Spinal cord (tissue), 10 donors: ENCODE measurements around the gene R3HDM2. TPM values are rescaled to one million over a fixed set of nuclear protein-coding genes. Genes with fewer than 3 reads are reported as not detected.
"Not testable (repeated sequence)": the region's sequence is repeated elsewhere in the genome, so short reads cannot be mapped to it uniquely, and the experiment has no call there.

Experiments
- DNase-seq, 6 donors: peaks; one replicate each; pipeline versions ENCODE4 v3.0.0 to v3.0.0-alpha.2; 2013 to 2015; ENCODE audit warnings: low spot score in 6 of 6, low read depth in 4 of 6
- H3K27ac ChIP-seq: one replicate; pipeline ENCODE4 v1.5.1; 2013; ENCODE audit warnings: low read depth, low read length, control low read depth
- H3K27me3 ChIP-seq: one replicate; pipeline ENCODE4 v1.6.1; 2013; ENCODE audit warnings: low read length; ENCODE audit not compliant: control insufficient read depth, insufficient read depth
- H3K36me3 ChIP-seq: one replicate; pipeline ENCODE4 v1.6.1; 2013; ENCODE audit warnings: low read length; ENCODE audit not compliant: control insufficient read depth, insufficient read depth
- H3K4me1 ChIP-seq: one replicate; pipeline ENCODE4 v1.6.1; 2013; ENCODE audit warnings: low read length; ENCODE audit not compliant: control insufficient read depth, insufficient read depth
- H3K4me3 ChIP-seq: one replicate; pipeline ENCODE4 v1.5.1; 2013; ENCODE audit warnings: low read depth, low read length, control low read depth
- H3K9me3 ChIP-seq: one replicate; pipeline ENCODE4 v1.6.1; 2013; ENCODE audit warnings: low read length; ENCODE audit not compliant: control insufficient read depth, insufficient read depth
- WGBS: methylation state at CpG from one replicate; pipeline ENCODE4 v1.1.5; 2013; ENCODE audit warnings: missing lambda C conversion rate; ENCODE audit not compliant: insufficient coverage; 5-methylcytosine and 5-hydroxymethylcytosine counted together
- polyA plus RNA-seq, 2 donors: library from polyadenylated mRNA; unstranded; fragments of 120-200 nt; gene quantifications; one replicate each; pipeline ENCODE4 v1.2.1, GENCODE V29; 2013; ENCODE audit not compliant: insufficient read length in 2 of 2
- total RNA-seq, 2 donors: library from RNA; depleted of rRNA in 1 of 2; stranded (reverse); fragments of 120-200 nt in 1 of 2; fragments of >200 nt in 1 of 2; gene quantifications; one replicate each; pipeline versions ENCODE4 v1.2.3 to v1.2.4, GENCODE V29; 2013 to 2014
- donor health status: healthy.

The R3HDM2 gene
- total and polyA plus RNA-seq, 4 donors, result 42.7 to 98.2 (median 65.1) TPM

DNA sequence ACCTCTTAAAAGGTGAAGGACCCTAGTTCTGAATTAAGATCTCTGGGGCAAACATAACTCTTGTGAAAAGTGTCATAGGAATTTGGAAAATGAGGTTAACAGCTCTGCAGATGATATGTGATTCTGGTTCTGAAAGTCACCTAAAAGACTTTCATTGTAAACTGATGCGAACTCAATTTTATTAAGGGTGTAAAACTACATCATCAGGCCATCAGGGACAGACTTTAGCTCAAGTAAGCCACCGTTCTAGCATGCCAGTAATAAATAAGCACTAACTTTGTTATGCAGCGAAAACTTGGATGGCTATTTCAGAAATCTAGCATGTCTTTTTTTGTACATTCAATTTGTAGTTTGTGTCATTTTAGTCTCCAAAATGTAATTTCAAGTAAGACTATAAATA, 61.6 kb downstream of the R3HDM2 start:
- H3K9me3 ChIP-seq, result peaks cover 6% of the 10 kb centered on the region
- WGBS, result no CpG with 5 or more reads among the region's 3 CpGs
- no peak for DNase-seq

DNA sequence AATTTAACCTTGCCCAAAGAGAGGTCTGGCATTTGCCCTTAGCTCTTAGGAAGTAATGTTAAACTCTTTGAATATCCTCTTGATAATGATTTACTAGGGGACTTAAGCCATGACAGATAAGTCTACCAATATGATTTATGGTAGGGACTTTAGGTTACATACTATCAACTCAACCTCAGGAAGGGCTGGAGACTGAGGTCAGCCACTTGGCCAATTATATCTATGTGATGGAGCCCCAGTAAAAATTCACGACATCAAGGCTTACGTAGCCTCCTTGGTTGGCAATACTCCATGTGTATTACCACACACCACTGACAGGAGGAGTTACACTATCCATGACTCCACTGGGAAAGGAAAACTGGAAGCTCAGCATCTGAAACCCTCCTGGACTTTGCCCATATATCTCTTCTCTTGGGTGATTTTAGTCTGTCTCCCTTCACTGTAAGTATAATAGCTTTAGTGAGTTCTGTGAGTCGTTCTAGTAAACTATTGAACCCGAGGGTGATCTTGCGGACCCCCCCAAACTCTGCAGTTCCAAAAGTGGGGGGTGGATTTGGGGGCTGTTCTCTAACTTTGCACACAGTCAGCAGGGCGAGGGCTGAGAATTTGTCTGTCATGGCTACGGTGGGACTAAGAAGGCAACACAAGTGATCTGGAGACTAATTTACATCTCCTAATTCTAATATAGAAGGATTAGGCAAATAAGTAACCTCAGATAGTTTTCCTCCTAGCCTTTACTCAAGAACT, 62.3 kb downstream of the R3HDM2 start:
- Histone ChIP-seq H3K4me3 (no peak overlapping the region), H3K9me3 (peaks cover 6% of the 10 kb centered on the region), H3K27me3 (no peaks in the 10 kb centered on the region), H3K4me1 (no peaks in the 10 kb centered on the region), H3K36me3 (peaks cover 5% of the 10 kb centered on the region), H3K27ac (no peak overlapping the region)
- DNase-seq, result no peak
- no CpG with 5 or more reads among the region's 7 CpGs for WGBS

More for the DNA sequence above, 61.6 kb downstream of the R3HDM2 start:
- no peak overlapping the region for H3K4me3 ChIP-seq
- no peaks in the 10 kb centered on the region for H3K4me1 ChIP-seq
- no peak overlapping the region for H3K27ac ChIP-seq
- peaks cover 4% of the 10 kb centered on the region for H3K36me3 ChIP-seq
- H3K27me3 ChIP-seq, result no peaks in the 10 kb centered on the region

DNA sequence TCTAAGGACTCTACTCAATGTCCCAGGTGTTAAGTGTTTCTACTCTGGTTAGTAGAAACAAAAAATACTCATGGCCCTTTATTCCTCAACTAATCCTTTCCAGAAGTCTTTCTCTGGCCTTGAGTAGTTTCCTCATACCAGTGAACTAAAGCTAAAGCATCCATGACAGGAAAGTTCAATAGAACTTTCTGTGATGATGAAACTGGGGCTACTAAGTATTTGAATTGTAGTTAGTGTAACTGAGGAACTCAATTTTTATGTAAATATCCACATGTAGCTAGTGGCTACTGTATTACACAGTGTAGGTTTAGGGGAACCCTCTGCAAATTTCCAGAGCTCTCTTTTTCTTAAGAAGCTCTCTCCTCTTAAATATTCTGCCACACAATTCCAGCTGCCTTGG, 63.7 kb downstream of the R3HDM2 start:
- no peak overlapping the region for H3K27ac ChIP-seq
- no peaks in the 10 kb centered on the region for H3K27me3 ChIP-seq
- H3K9me3 ChIP-seq, result peaks cover 6% of the 10 kb centered on the region
- no peak overlapping the region for H3K4me3 ChIP-seq
- no peaks in the 10 kb centered on the region for H3K4me1 ChIP-seq
- H3K36me3 ChIP-seq, result peaks cover 5% of the 10 kb centered on the region
- no peak for DNase-seq

DNA sequence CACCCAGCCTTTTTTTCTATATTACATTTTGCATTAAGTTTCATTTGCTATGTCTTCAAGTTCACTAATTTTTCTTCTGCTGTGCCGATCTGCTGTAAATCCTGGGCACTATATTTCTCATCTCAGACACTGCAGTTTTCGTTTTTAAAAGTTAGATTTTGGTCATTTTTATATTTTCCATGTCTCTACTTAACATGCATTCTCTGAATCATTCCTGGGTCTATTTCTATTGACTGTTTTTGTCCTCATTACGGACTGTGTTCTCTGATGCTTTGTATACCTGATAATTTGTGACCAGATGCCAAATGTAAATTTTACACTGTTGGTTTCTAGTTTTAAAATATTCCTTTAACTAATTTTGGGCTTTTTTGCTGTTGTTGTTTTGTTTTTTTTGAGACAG, 64.5 kb downstream of the R3HDM2 start:
- no peak for DNase-seq
- H3K27ac ChIP-seq, result no peak overlapping the region
- peaks cover 6% of the 10 kb centered on the region for H3K9me3 ChIP-seq
- H3K4me1 ChIP-seq, result no peaks in the 10 kb centered on the region
- peaks cover 5% of the 10 kb centered on the region for H3K36me3 ChIP-seq
- no CpG with 5 or more reads among the region's 3 CpGs for WGBS
- no peaks in the 10 kb centered on the region for H3K27me3 ChIP-seq
- no peak overlapping the region for H3K4me3 ChIP-seq

DNA sequence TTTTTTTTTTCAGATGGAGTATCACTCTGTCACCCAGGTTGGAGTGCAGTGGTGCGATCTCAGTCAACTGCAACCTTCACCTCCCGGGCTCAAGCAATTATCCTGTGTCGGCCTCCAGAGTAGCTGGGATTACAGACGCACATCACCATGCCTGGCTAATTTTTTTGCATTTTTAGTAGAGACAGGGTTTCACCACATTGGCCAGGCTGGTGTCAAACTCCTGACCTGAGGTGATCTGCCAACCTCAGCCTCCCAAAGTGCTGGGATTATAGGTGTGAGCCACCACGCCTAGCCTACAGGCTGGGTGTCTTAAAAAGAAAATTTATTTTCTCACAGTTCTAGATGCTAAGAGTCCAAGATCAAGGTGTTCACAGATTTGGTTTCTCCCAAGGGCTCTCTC, 66.7 kb downstream of the R3HDM2 start:
- H3K4me3 ChIP-seq, H3K27ac ChIP-seq, H3K27me3 ChIP-seq, H3K4me1 ChIP-seq, H3K9me3 ChIP-seq, DNase-seq: not testable (repeated sequence)
- peaks cover 11% of the 10 kb centered on the region for H3K36me3 ChIP-seq
- WGBS, result 90% methylated on average over 2 of the region's 5 CpGs

DNA sequence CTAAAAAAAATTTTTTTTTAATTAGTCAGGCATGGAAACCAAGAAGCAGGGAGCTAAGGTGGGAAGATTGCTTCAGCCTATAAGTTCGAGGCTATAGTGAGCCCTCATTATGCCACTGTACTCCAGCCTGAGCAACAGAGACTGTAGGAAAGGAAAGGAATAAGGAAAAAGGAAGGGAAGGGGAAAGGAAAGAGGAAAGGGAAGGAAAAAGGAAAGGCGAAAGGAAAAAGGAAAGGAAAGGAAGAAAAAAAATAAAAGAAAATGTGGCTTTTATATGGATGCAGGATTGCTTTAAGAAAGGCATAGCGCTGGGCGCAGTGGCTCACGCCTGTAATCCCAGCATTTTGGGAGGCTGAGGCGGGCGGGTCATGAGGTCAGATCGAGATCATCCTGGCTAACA, 70.4 kb downstream of the R3HDM2 start:
- Histone ChIP-seq H3K36me3 (peaks cover 14% of the 10 kb centered on the region), H3K4me1 (no peaks in the 10 kb centered on the region), H3K4me3 (no peak overlapping the region), H3K9me3 (no peaks in the 10 kb centered on the region), H3K27me3 (no peaks in the 10 kb centered on the region), H3K27ac (no peak overlapping the region)
- 100% methylated on average over 5 of the region's 8 CpGs for WGBS
- no peak for DNase-seq

DNA sequence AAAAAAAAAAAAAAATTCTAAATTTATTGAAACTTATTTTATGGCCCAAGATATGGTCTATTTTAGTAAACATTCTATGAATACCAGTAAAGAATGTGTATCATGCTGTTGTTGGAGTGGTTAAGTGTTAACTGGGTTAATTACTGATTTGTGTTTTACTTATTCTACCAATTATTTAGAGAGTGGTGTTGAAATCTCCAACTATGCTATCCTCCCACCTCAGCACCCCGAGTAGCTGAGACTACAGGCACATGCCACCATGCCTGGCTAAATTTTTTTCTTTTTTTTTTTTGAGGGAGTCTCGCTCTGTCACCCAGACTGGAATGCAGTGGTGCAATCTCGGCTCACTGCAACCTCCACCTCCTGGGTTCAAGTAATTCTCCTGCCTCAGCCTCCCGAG, 72.2 kb downstream of the R3HDM2 start:
- Histone ChIP-seq H3K4me1 (no peaks in the 10 kb centered on the region), H3K4me3 (no peak overlapping the region), H3K36me3 (peaks cover 8% of the 10 kb centered on the region), H3K27ac (no peak overlapping the region), H3K27me3 (no peaks in the 10 kb centered on the region), H3K9me3 (no peaks in the 10 kb centered on the region)
- DNase-seq, result no peak
- no CpG with 5 or more reads among the region's 4 CpGs for WGBS

DNA sequence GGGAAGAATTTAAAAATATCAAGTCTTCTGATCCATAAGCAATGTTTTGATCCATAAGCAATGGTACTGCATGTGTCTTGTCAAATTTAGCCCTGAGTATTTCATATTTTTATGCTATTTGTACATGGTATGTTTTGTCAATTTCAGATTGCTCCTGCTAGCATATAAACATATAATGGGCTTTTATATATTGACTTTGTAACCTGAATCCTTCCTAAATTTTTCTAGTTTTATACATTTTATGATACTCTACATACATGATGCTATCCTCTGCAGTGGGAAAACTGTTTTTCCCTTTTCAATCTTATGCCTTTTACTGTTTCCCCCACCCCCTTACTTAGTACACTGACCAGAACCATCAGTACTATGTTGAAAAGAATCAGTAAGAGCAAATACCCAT, 75.1 kb downstream of the R3HDM2 start:
- no peaks in the 10 kb centered on the region for H3K4me1 ChIP-seq
- no peaks in the 10 kb centered on the region for H3K9me3 ChIP-seq
- H3K27ac ChIP-seq, result no peak overlapping the region
- no peak for DNase-seq
- H3K27me3 ChIP-seq, result no peaks in the 10 kb centered on the region
- H3K36me3 ChIP-seq, result peaks cover 9% of the 10 kb centered on the region
- no peak overlapping the region for H3K4me3 ChIP-seq

DNA sequence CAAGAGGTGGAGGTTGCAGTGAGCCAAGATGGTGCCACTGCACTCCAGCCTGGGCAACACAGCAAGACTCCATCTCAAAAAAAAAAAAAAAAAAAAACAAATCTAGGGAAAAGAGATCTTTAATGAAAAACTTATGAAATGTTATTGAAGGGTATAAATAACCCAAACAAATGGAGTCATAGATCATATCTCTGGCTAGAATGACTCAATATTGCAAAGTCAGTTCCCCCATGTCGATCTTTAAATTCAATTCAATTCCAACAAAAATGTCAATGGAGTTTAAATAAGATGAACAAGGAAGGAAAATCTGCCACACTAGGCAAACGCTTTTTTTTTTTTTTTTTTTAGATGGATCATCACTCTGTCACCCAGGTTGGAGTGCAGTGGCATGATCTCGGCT, 78.7 kb downstream of the R3HDM2 start:
- no peak overlapping the region for H3K27ac ChIP-seq
- no peak for DNase-seq
- no peaks in the 10 kb centered on the region for H3K4me1 ChIP-seq
- no peak overlapping the region for H3K4me3 ChIP-seq
- peaks cover 9% of the 10 kb centered on the region for H3K36me3 ChIP-seq
- H3K9me3 ChIP-seq, result no peaks in the 10 kb centered on the region
- no peaks in the 10 kb centered on the region for H3K27me3 ChIP-seq
- WGBS, result 100% methylated on average over 1 of the region's 3 CpGs

DNA sequence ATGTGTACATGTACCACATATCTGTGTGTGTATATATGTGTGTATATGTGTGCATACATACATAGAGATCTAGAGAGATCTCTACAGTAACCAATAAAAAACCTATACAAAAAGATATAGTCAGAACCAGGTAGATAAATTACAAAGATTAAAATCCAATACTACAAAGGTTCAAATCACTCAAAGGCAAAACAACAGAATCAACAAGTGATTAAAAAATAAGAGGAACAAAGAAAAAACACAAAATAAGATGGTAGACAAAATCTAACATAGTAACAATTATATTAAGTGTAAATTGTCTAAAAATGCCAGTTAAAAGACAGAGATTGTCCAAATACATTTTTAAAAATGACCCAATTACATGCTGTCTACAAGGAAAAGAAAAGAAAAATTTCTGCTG, 83.6 kb downstream of the R3HDM2 start:
- Histone ChIP-seq H3K9me3 (no peaks in the 10 kb centered on the region), H3K27ac (no peak overlapping the region), H3K4me3 (no peak overlapping the region), H3K4me1 (peaks cover 4% of the 10 kb centered on the region), H3K27me3 (no peaks in the 10 kb centered on the region), H3K36me3 (peaks cover 9% of the 10 kb centered on the region)
- no peak for DNase-seq
